Pancreas (tissue), 10 donors: Measurements from ENCODE around the gene ABCC1. TPM values are rescaled to one million over a fixed set of nuclear protein-coding genes. Genes with fewer than 3 reads are reported as not detected.
A peak's percentile ranks its signal among the peaks of the same experiment; 100 is the strongest.

Experiments
- ATAC-seq, 4 donors: fragments of 200-7000 bp; cut with Tn5 transposase; one replicate each; pipeline versions ENCODE4 v1.8.0 to v1.9.1; 2020; ENCODE audit warnings: mild to moderate bottlenecking in 4 of 4, moderate library complexity in 4 of 4
- DNase-seq, 6 donors: peaks; one replicate each; pipeline ENCODE4 v3.0.0-alpha.2; 2020
- FAIRE-seq: peaks from 2 replicates; lab custom pipeline; 2012; peaks lifted over from hg19 to GRCh38; lab: Jason Lieb, UNC
- H3K27ac ChIP-seq, 4 donors: fragments of 200-600 bp; sonication (generic); 1 replicate in 3 of 4; 2 replicates in 1 of 4; pipeline versions ENCODE4 v1.5.0 to v1.8.0; 2020
- H3K27me3 ChIP-seq, 4 donors: fragments of 200-600 bp; one replicate each; pipeline ENCODE4 v1.8.0; 2021
- H3K36me3 ChIP-seq, 3 donors: fragments of 200-600 bp; sonication (generic) in 1 of 3; one replicate each; pipeline versions ENCODE4 v1.5.0 to v1.8.0; 2020 to 2021
- H3K4me1 ChIP-seq, 3 donors: fragments of 200-600 bp; one replicate each; pipeline ENCODE4 v1.8.0; 2021
- H3K4me3 ChIP-seq, 4 donors: fragments of 200-600 bp; sonication (generic) in 2 of 4; one replicate each; pipeline versions ENCODE4 v1.5.0 to v1.8.0; 2020 to 2021
- H3K9me3 ChIP-seq, 4 donors: fragments of 200-600 bp; one replicate each; pipeline ENCODE4 v1.8.0; 2021
- WGBS, 2 donors: extraction: QIAGEN DNeasy Blood & Tissue Kit; methylation state at CpG; one replicate each; pipeline ENCODE4 v1.1.7; 2013; 5-methylcytosine and 5-hydroxymethylcytosine counted together
- intact Hi-C, 3 donors: fragments of 100-400 bp; cut with DNase I; formaldehyde crosslinking; loops; one replicate each; pipeline versions ENCODE4 v1.11.1 to v1.14.2; 2022
- polyA plus RNA-seq, 2 donors: library from polyadenylated mRNA; stranded (reverse); fragments of 200-250 nt; gene quantifications; one replicate each; pipeline ENCODE4 v1.2.3, GENCODE V29; 2013
- total RNA-seq, 6 donors: library from RNA; stranded (reverse); fragmentation: NEBNext Ultra II Directional in 4 of 6; extraction: Animal tissue kit (Norgen Biotek cat#: 25700) in 4 of 6; gene quantifications; one replicate each; pipeline versions ENCODE4 v1.2.1 to v1.2.4, GENCODE V29; 2021 to 2023
- TF ChIP-seq, protein P1 (sequence below), 4 donors: fragments of 200-600 bp; sonication (generic) in 3 of 4; IDR thresholded peaks; one replicate each; pipeline versions ENCODE4 v1.5.0 to v1.8.0; 2021; ENCODE audit warnings: antibody characterized with exemption in 4 of 4
- donor health status: healthy with polysubstance abuse.
- donor health status: DM: no; HTN: no; CAD: no; lungs with moderate emphysema.
- donor health status: DM: no; HTN: no; CAD: no.
- donor health status: control.
- donor health status: control.
- donor health status: Bipolar disorder and iron deficiency.
- donor health status: DM: yes; HTN: yes; CAD: no.
- donor health status: DM: no; HTN: no; CAD: no.
- donor health status: DM: no; HTN: no; CAD: no.
- donor health status: DM: yes; HTN: yes; CAD: no.

ABCC1 gene
- total and polyA plus RNA-seq, 8 donors = 8.5 to 16.8 (median 12.0) TPM

DNA sequence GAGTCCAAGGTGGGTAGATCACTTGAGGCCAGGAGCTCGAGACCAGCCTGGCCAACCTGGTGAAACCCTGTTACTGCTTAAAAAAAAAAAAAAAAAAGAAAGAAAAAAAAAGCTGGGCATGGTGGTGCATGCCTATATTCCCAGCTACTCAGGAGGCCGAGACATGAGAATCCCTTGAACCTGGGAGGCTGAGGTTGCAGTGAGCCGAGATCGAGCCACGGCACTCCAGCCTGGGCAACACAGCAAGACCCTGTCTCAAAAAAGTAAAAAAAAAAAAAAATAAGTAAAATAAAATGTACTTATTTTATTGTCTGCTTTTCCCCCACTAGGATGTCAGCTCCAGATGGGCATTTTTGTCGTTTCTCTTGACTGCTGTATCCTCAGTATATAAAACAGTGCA is 107.7 kb downstream of the ABCC1 start:
- DNase-seq = no peak
- no peaks in the 10 kb centered on the region for H3K27me3 ChIP-seq
- no peaks in the 10 kb centered on the region for H3K9me3 ChIP-seq
- no peak for ATAC-seq
- WGBS, 2 donors = 98% methylated on average over 6 of the region's 6 CpGs
- FAIRE-seq = no peak
- intact Hi-C loops = no loop called here
- H3K36me3 ChIP-seq = peaks cover 0 to 9% (median 0%) of the 10 kb centered on the region in 3 donors
- peaks cover 3 to 18% (median 6%) of the 10 kb centered on the region in 3 donors for H3K4me1 ChIP-seq
- H3K27ac ChIP-seq = peak overlapping the region in 1 of 4 donors; percentile 33
- TF ChIP-seq, protein P1, sequence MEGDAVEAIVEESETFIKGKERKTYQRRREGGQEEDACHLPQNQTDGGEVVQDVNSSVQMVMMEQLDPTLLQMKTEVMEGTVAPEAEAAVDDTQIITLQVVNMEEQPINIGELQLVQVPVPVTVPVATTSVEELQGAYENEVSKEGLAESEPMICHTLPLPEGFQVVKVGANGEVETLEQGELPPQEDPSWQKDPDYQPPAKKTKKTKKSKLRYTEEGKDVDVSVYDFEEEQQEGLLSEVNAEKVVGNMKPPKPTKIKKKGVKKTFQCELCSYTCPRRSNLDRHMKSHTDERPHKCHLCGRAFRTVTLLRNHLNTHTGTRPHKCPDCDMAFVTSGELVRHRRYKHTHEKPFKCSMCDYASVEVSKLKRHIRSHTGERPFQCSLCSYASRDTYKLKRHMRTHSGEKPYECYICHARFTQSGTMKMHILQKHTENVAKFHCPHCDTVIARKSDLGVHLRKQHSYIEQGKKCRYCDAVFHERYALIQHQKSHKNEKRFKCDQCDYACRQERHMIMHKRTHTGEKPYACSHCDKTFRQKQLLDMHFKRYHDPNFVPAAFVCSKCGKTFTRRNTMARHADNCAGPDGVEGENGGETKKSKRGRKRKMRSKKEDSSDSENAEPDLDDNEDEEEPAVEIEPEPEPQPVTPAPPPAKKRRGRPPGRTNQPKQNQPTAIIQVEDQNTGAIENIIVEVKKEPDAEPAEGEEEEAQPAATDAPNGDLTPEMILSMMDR (IDR thresholded peaks at IDR 0.05) = no peak
- no peak overlapping the region for H3K4me3 ChIP-seq

GRCh38 chr16:16059160-16059559 is 109.7 kb downstream of the ABCC1 start:
- intact Hi-C loops = no loop called here
- TF ChIP-seq, protein P1 (IDR thresholded peaks at IDR 0.05) = no peak
- 93% methylated on average over 8 of the region's 8 CpGs for WGBS, 2 donors
- H3K4me3 ChIP-seq = no peak overlapping the region
- H3K27ac ChIP-seq = peak overlapping the region in 3 of 4 donors; percentile 48 to 86 (median 73)
- no peaks in the 10 kb centered on the region for H3K9me3 ChIP-seq
- no peaks in the 10 kb centered on the region for H3K27me3 ChIP-seq
- FAIRE-seq = no peak
- ATAC-seq = no peak
- H3K36me3 ChIP-seq = peaks cover 0 to 9% (median 0%) of the 10 kb centered on the region in 3 donors
- no peak for DNase-seq
- peaks cover 3 to 22% (median 7%) of the 10 kb centered on the region in 3 donors for H3K4me1 ChIP-seq

GRCh38 chr16:16059895-16060590 is 110.6 kb downstream of the ABCC1 start:
- 24 to 28% methylated on average over 11 of the region's 11 CpGs for WGBS, 2 donors
- peak; percentile 62 to 92 (median 90) for DNase-seq
- FAIRE-seq = no peak

DNA sequence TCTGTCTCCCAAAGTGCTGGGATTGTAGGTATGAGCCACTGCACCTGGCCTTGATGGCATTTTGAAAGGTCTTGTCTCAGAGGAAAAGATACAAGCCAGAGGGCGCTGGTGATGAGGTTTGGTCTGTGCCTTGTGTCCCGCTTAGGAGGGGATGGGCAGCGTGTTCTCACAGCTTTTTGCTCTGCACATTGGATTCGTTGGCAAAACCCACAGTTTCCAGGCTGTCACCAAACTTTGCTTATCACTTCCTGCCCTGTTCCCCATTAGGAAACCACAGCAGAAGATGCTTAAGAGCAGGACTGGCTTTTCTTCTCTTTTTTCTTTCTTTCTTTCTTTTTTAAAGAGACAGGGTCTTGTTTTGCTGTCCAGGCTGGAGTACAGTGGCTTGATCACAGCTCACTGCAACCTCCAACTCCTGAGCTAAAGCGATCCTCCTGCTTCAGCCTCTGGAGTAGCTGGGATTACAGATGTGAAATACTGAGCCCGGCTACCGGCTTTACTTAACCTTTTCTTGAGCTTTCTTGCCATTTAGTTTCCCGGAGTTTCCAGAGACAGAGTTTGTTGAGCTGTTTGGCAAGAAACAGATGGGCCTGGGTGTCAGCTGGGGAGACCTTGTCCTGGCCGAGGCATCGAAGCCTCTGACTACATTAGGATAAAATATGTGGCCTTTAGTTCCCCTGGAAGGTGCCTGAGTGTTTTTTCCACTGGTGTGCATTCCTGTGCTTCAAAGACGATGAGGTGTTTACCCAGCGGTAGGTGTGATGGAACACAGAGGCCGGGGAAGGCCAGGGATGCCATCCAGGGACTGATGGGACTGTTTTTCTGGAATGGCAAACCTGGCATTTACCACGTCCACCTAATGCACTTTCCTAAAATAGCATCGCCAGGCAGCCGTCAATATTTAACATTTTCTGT is 112.9 kb downstream of the ABCC1 start:
- Histone ChIP-seq H3K9me3 (no peaks in the 10 kb centered on the region), H3K4me1 (peaks cover 3 to 26% (median 11%) of the 10 kb centered on the region in 3 donors), H3K36me3 (no peaks in the 10 kb centered on the region), H3K27me3 (no peaks in the 10 kb centered on the region), H3K27ac (peak overlapping the region; percentile 3 to 46 (median 18)), H3K4me3 (no peak overlapping the region)
- DNase-seq = peak in 1 of 6 donors; percentile 31
- ATAC-seq = no peak
- no peak for FAIRE-seq
- intact Hi-C loops = no loop called here
- WGBS, 2 donors = 46 to 53% methylated on average over 16 of the region's 16 CpGs
- TF ChIP-seq, protein P1 (IDR thresholded peaks at IDR 0.05) = no peak

More at GRCh38 chr16:16059895-16060590, 110.6 kb downstream of the ABCC1 start:
- H3K4me3 ChIP-seq = no peak overlapping the region
- peaks cover 3 to 22% (median 7%) of the 10 kb centered on the region in 3 donors for H3K4me1 ChIP-seq
- H3K36me3 ChIP-seq = peaks cover 0 to 9% (median 0%) of the 10 kb centered on the region in 3 donors
- TF ChIP-seq, protein P1 (IDR thresholded peaks at IDR 0.05) = no peak
- H3K27me3 ChIP-seq = no peaks in the 10 kb centered on the region
- peak; percentile 89 to 95 (median 94) for ATAC-seq
- H3K27ac ChIP-seq = peak overlapping the region; percentile 24 to 86 (median 60)
- intact Hi-C loops = no loop called here
- no peaks in the 10 kb centered on the region for H3K9me3 ChIP-seq
